LoVo (cell line): ENCODE data around the gene LCLAT1.
"Not testable (repeated sequence)": the region's sequence is repeated elsewhere in the genome, so short reads cannot be mapped to it uniquely, and the experiment has no call there.

Experiments used
- DNase-seq: peaks from one replicate; pipeline ENCODE4 v3.0.0-alpha.2; 2016; ENCODE audit warnings: low spot score

The LCLAT1 gene

GRCh38 chr2:30455114-30455738 lies 8.2 kb downstream of the LCLAT1 start:
- DNase-seq: peak; percentile 12

DNA sequence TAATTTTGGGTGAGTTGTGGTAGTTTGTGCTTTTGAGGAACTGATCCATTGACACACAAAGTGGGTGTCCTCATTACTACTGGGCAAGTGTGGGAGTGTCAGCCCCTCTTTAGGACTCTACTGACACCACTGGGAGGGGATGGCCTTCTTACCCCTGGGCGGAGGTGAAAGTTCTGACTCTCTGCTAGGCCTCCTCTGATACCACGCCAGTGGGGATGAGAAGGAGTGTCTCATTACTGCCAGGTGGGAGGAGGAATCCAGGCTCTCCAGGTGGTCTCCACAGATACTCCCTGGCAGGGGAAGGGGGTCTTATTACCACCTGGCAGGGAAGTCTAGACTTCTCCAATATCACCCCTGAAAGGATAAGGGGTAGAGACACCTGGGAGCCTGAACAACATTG lies 9.1 kb downstream of the LCLAT1 start:
- no peak for DNase-seq

DNA sequence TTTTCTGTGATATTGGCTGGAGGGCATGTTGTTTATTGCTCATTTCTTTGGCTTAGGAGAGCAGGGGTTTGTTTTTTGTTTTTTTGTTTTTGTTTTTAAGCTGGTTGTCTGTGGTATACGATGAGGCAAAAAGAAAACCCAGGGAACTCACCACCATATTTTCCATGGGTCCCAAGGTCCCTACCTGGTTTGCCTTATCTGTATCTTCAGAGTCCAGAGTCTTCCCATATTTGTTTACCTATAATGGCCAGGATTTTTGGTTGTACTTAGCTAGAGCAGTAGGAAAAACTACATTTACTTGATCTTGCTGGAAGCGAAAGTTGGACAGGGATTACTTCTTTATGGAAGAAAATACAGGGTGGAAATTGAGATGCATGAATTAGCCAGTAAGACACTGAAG lies 9.5 kb downstream of the LCLAT1 start:
- DNase-seq: no peak

DNA sequence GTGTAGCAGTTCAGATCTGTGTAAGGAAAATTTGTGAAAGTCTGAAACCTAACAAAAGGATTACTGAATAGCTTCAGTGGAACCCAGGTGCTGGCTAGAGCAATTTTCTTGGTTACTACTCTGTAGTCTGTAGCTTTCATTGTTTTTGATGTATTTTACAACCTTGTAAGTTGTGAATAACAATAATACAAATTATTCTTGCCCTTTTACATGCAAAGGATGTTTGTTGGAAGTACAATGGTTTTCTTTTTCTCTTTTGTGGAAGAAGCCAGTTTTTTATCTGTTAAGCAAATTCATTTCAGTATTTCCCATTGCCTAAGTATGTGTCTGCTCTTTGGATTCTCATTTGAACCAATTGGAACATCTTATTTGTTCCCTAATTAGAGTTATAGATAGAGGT lies 10.2 kb downstream of the LCLAT1 start:
- no peak for DNase-seq

DNA sequence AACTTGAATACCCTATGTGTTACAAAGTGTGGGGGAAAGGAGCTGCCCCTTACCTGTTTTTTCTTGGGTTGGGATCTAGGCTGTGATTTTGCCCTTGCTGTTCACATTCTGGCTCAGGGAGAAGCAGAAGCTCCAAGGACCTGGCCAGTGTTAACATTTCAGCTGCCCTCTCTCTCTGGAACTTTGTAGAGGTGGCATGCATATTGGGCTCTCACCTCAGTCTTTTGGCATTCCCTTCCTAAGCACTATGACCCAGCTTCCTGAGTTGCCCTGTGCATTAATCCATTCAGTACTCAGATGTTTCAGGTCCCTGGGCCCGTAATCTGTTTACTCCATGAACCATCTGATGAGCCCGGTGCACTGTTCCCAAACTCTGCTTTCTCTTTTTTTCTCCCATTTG lies 12.1 kb downstream of the LCLAT1 start:
- DNase-seq: no peak

GRCh38 chr2:30462131-30462857 lies 15.2 kb downstream of the LCLAT1 start:
- no peak for DNase-seq

DNA sequence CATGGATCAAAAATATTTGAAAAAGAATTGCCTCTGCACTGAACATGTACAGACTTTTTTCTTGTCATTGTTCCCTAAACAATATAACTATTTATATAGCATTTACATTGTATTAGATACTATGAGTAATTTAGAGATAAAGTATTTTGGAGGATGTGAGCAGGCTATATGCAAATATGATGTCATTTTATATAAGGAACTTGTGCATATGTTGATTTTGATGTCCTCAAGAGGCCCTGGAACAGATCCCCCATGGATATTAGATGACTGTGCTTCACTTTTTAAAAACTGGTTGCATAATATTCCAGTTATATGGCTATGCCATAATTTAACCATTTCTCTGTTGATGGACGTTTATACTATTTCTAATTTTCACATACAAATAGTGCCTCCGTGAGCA lies 16.5 kb downstream of the LCLAT1 start:
- DNase-seq: no peak

DNA sequence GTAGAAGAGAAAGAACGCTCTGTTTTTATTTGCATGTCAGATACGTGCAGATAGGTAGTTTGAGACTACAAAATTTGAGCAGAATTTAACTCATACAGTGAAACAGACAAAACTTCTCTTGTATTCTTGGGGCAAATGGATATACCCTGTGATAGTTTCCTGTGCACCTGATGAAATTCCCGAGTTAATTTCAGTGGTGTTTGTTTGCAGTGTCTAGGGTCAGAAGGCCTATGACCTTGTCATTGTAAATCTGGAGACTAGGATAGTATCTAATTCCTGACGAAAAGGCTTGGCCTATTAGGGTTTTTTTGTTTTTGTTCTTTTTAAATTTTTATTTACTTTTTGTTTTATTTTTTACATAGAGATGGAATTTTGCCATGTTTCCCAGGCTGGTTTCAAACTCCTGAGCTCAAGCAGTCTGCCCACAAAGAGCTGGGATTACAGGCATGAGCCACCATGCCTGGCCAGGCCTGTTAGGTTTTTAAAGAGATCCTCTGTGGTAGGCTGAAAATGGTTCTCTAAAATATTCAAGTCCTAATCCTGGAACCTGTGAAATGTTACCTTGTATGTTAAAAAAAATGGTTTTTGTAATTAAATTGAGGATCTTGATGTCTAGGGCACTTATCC lies 17.6 kb downstream of the LCLAT1 start:
- DNase-seq: no peak

DNA sequence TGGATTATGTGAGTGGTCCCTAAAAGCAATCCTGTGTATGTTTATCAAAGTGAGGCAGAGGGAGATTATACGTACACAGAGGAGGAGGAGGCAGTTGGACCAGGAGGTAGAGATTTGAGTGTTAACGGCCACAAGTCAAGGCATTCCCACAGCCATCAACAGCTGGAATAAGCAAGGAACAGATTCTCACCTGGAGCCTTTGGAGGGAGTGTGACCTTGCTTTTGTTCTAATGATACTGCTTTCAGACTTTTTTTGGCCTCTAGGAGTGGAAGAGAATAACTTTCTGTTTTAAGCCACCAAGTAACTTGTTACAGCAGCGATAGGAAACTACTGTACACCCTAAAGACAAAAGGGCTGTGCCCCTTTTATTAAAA lies 18.1 kb downstream of the LCLAT1 start:
- DNase-seq: no peak

- DNase-seq: no peak
Measured at GRCh38 chr2:30466216-30466615, 19.2 kb downstream of the LCLAT1 start.

DNA sequence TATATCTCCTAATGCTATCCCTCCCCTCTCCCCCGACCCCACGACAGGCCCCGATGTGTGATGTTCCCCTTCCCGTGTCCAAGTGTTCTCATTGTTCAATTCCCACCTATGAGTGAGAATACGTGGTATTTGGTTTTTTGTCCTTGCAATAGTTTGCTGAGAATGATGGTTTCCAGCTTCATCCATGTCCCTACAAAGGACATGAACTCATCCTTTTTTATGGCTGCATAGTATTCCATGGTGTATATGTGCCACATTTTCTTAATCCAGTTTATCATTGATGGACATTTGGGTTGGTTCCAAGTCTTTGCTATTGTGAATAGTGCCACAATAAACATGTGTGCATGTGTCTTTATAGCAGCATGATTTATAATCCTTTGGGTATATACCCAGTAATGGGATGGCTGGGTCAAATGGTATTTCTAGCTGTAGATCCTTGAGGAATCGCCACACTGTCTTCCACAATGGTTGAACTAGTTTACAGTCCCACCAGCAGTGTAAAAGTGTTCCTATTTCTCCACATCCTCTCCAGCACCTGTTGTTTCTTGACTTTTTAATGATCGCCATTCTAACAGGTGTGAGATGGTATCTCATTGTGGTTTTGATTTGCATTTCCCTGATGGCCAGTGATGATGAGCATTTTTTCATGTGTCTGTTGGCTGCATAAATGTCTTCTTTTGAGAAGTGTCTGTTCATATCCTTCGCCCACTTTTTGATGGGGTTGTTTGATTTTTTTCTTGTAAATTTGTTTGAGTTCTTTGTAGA lies 20.2 kb downstream of the LCLAT1 start:
- not testable (repeated sequence) for DNase-seq

GRCh38 chr2:30470426-30470825 lies 23.4 kb downstream of the LCLAT1 start:
- DNase-seq: no peak

DNA sequence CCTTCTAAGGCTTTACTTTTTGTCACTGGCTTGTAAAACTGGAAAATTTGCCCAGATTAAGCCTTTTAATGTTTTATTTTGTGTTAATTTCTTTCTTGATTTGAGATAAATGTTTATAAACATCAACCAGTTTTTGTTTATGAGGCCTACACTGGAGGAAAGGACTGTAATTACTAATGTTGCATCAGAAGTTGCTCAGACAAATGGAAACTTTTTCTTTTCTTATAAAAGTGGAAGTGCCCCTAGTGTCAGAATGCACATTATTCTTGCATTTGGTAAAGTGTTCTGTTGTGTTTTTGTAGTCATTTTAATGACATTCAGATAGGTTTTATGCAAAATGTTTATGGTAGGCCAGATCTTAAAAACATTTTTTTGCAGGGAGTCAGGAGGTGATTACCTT lies 25.3 kb downstream of the LCLAT1 start:
- no peak for DNase-seq

DNA sequence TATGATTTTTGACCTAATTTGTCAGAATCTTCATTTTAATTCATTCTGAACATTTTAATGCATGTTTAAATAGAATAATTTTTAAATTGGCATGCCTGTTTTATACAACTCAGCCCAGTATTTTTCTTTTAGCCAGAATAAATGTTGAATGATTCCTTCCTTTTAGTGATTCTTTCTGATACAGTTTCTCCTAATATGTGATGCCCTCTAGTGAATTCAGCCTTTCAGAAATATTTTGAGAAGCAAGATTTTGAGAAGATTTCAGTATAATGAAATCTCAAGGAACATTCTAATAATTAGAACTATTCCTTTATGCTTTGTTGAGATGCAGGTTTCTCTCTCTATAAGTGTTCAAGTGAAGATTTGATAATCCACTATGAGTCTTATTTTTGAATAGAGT lies 28.5 kb downstream of the LCLAT1 start:
- DNase-seq: no peak

- no peak for DNase-seq
Measured at GRCh38 chr2:30476636-30477035, 29.6 kb downstream of the LCLAT1 start.

GRCh38 chr2:30480703-30481322 lies 33.8 kb downstream of the LCLAT1 start:
- DNase-seq: no peak

DNA sequence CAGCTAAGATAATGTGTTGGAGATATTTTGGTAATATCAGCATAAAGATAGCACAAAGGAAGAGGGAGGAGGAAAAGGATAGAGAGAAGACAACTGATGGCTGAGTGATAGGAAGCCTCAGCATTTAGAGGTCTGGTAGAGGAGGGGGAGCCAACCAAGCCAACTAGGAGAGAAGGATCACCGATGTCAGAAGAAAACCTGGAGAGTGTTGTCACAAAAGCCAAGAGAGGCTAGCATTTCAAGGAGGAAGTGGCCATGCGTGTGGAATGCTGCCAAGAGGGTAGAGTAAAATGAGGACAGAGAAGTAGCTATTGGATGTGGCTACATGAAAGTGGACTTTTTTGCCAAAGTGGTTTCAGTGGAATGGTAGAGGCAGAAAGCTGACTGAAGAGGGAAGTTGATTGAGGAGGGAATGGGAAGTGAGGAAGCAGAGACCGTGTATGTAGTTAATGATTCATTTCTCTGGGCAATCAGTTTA lies 34.3 kb downstream of the LCLAT1 start:
- no peak for DNase-seq

DNA sequence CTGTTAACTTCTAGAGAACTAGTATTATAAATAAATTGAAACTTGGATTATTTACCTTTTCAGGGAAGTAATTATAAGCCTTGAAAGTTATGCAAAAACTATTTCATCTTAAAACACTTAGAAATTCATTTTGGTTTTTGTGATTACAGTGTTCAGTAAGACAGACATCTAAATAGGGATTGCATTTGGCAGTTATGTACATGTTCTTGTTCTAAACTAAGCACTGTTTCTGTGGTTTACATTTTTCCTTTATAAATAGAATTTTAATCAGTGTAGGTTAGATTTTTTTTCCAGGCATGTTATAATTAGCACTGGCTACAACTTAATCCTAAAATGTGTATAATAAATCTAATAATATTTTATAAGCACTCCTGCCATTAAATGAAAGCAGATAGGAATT lies 35.0 kb downstream of the LCLAT1 start:
- no peak for DNase-seq

DNA sequence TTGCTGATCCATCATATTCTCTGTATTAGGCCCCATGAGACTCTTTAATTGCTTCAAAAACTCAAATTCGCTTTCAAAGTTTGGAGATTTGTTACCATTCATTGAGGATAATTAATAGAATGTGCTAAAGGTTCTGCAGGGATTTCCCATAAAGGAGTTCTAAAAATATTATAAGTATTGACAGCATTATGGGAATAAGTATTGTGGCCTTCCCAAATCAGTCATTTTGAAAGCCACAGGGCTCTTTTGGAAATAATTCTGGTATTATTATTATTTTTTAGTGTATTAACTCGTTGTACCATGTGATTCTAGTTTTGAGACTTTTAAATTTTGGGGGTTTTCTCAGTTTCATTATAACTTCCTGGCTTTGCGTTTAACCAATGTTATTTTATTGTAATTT lies 37.1 kb downstream of the LCLAT1 start:
- no peak for DNase-seq

DNA sequence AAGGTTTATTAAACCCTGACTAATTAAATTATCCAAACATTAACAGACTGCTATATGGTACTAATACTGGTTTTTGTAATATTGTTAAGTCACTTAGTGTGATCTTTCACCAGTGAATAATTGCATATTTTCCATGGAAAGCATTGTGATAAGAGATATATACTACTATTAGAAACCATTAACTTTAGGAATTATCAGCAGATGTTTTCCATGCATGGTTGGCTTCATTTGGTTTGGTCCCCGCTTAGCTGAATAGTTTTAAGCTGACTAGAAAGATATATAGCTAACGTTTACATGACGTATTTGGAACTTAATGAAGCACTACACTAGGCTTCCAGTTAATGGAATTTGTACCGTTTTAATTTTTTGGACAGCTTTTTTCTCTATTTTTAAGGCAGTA lies 37.9 kb downstream of the LCLAT1 start:
- no peak for DNase-seq

GRCh38 chr2:30486655-30487054 lies 39.6 kb downstream of the LCLAT1 start:
- DNase-seq: no peak

GRCh38 chr2:30487603-30488002 lies 40.6 kb downstream of the LCLAT1 start:
- DNase-seq: no peak
